Activated CD8-positive, alpha-beta T cell treated with anti-CD3 and anti-CD28 coated beads for 36 hours (primary cell): Measurements from ENCODE around the gene GRIA1. TPM values are rescaled to one million over a fixed set of nuclear protein-coding genes. Genes with fewer than 3 reads are reported as not detected.

Source experiments
- ATAC-seq: fragments of 200-7000 bp; cut with Tn5 transposase; one replicate; pipeline ENCODE4 v1.10.0; 2021; ENCODE audit warnings: mild to moderate bottlenecking, moderate library complexity
- CTCF ChIA-PET: fragments of 350-600 bp; sonication (Branson Sonifier 250); formaldehyde crosslinking; loops from one replicate; lab custom pipeline; 2021; ENCODE audit warnings: antibody characterized with exemption; lab: Charles Lee
- POLR2A ChIA-PET: fragments of 350-600 bp; sonication (Branson Sonifier 250); formaldehyde crosslinking; loops from one replicate; lab custom pipeline; 2021; ENCODE audit warnings: antibody characterized with exemption; lab: Charles Lee
- DNase-seq: peaks from one replicate; pipeline ENCODE4 v3.0.0-alpha.2; 2020
- H3K27ac Mint-ChIP-seq: one replicate; pipeline ENCODE4 v1.8.0; 2021; ENCODE audit warnings: mild to moderate bottlenecking, mixed read lengths
- H3K27me3 Mint-ChIP-seq: one replicate; pipeline ENCODE4 v1.8.0; 2021; ENCODE audit warnings: mixed read lengths
- H3K36me3 Mint-ChIP-seq: one replicate; pipeline ENCODE4 v1.8.0; 2021; ENCODE audit warnings: low read depth, mixed read lengths
- H3K4me1 Mint-ChIP-seq: one replicate; pipeline ENCODE4 v1.8.0; 2021; ENCODE audit warnings: low read depth, mixed read lengths
- H3K4me3 Mint-ChIP-seq: one replicate; pipeline ENCODE4 v1.8.0; 2021; ENCODE audit warnings: mild to moderate bottlenecking, moderate library complexity, mixed read lengths
- H3K9me3 Mint-ChIP-seq: one replicate; pipeline ENCODE4 v1.8.0; 2021; ENCODE audit warnings: mixed read lengths
- intact Hi-C: fragments of 100-400 bp; cut with micrococcal nuclease; formaldehyde crosslinking; loops from one replicate; pipeline ENCODE4 v1.10.0; 2022
- total RNA-seq, 2 experiments: library from RNA; stranded (reverse); gene quantifications; one replicate each; pipeline ENCODE4 v1.2.3, GENCODE V29; 2021
- TF ChIP-seq, protein P1 (sequence below): fragments of 200-600 bp; IDR thresholded peaks from one replicate; pipeline ENCODE4 v1.8.0; 2022; ENCODE audit warnings: antibody characterized with exemption, mild to moderate bottlenecking

GRIA1 gene
- total RNA-seq, 2 experiments from 2014 or later = not detected

DNA sequence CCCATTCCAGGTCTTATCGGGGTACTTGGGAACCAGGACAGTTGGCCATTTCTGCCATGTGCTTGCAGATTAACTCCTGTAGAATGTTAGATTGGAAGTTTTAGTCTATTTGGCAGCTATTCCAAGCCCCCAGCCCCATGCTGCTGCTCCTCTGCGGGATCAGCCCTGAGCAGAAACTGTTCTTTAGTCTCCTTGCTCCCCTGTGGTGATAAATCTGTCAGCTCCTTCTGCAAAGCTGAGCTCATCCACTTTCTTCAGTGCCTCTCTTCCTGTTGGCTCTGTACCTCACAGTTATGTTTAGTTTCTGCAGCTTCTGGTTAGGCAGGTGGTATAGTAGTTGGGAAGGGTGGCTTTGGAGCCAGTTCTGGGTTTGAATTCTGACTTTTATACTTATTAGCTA is 170.4 kb downstream of the GRIA1 start:
- DNase-seq (no peak), ATAC-seq (no peak)
- H3K27ac Mint-ChIP-seq = no peak overlapping the region
- H3K4me3 Mint-ChIP-seq = no peak overlapping the region
- H3K9me3 Mint-ChIP-seq = no peaks in the 10 kb centered on the region
- intact Hi-C loops = no loop called here
- H3K27me3 Mint-ChIP-seq = peaks cover 2% of the 10 kb centered on the region
- ChIA-PET POLR2A (no interaction called here), CTCF (no interaction called here)
- H3K4me1 Mint-ChIP-seq = no peaks in the 10 kb centered on the region
- TF ChIP-seq, protein P1, sequence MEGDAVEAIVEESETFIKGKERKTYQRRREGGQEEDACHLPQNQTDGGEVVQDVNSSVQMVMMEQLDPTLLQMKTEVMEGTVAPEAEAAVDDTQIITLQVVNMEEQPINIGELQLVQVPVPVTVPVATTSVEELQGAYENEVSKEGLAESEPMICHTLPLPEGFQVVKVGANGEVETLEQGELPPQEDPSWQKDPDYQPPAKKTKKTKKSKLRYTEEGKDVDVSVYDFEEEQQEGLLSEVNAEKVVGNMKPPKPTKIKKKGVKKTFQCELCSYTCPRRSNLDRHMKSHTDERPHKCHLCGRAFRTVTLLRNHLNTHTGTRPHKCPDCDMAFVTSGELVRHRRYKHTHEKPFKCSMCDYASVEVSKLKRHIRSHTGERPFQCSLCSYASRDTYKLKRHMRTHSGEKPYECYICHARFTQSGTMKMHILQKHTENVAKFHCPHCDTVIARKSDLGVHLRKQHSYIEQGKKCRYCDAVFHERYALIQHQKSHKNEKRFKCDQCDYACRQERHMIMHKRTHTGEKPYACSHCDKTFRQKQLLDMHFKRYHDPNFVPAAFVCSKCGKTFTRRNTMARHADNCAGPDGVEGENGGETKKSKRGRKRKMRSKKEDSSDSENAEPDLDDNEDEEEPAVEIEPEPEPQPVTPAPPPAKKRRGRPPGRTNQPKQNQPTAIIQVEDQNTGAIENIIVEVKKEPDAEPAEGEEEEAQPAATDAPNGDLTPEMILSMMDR = no peak
- H3K36me3 Mint-ChIP-seq = no peaks in the 10 kb centered on the region

DNA sequence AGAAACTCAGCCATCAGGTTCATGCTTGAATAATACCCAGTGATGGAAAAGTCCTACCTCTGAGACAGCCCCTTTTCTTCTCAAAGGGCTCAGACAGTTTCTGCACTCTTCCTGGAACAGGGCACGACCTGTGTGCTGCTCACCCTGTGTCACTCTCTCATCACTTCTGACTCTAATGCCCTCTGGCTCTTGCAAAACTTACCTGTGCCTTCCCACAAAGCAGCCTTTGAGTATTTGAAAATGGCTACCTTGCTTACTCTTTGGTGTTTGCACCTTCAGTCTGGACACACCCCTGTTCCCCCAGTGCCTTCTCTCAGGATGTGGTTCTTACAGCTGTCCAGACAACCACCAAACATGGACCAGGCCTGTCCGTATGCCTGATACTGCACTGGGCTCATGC is 171.4 kb downstream of the GRIA1 start:
- Mint-ChIP-seq H3K27ac (no peak overlapping the region), H3K4me3 (no peak overlapping the region), H3K4me1 (no peaks in the 10 kb centered on the region), H3K9me3 (no peaks in the 10 kb centered on the region), H3K27me3 (no peaks in the 10 kb centered on the region), H3K36me3 (no peaks in the 10 kb centered on the region)
- ChIA-PET CTCF (no interaction called here), POLR2A (no interaction called here)
- intact Hi-C loops = no loop called here
- TF ChIP-seq, protein P1 = no peak
- ATAC-seq (no peak), DNase-seq (no peak)

DNA sequence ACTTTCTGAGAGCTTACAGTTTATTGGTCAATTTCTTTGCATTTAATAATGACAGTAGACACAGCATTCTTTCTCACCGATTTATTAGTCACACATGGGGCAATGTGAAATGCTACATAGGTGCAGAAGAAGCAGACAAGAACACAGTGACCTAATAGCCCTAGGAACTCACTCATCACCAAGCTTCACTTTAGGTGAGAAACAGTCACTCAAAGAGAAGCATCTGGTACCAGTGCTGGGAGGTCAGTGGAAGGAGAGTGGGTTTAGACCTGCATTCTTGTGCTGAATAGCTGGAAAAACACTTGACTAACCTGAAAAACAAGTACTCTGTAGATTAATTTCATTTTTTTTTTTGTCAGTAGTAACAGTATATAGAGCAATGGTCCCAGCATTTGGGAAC is 179.6 kb downstream of the GRIA1 start:
- intact Hi-C loops = no loop called here
- ChIA-PET CTCF (no interaction called here), POLR2A (interaction anchor here (0.7 kb wide), 1 partner anchor 941 kb away, joined by 5 read pairs; no protein-coding TSS in a partner anchor)
- DNase-seq (no peak), ATAC-seq (no peak)
- TF ChIP-seq, protein P1 = no peak
- Mint-ChIP-seq H3K9me3 (peaks cover 6% of the 10 kb centered on the region), H3K4me3 (no peak overlapping the region), H3K4me1 (no peaks in the 10 kb centered on the region), H3K27me3 (no peaks in the 10 kb centered on the region), H3K36me3 (no peaks in the 10 kb centered on the region), H3K27ac (no peak overlapping the region)

GRCh38 chr5:153671653-153672346 is 181.3 kb downstream of the GRIA1 start:
- ChIA-PET POLR2A (no interaction called here), CTCF (no interaction called here)
- TF ChIP-seq, protein P1 = no peak
- H3K9me3 Mint-ChIP-seq = peaks cover 6% of the 10 kb centered on the region
- H3K27ac Mint-ChIP-seq = no peak overlapping the region
- no peak for ATAC-seq
- H3K4me3 Mint-ChIP-seq = no peak overlapping the region
- no peaks in the 10 kb centered on the region for H3K36me3 Mint-ChIP-seq
- H3K4me1 Mint-ChIP-seq = no peaks in the 10 kb centered on the region
- no peaks in the 10 kb centered on the region for H3K27me3 Mint-ChIP-seq
- intact Hi-C loops = no loop called here
- DNase-seq = no peak

GRCh38 chr5:153672347-153673090 is 182.0 kb downstream of the GRIA1 start:
- Mint-ChIP-seq H3K27ac (no peak overlapping the region), H3K27me3 (no peaks in the 10 kb centered on the region), H3K4me1 (no peaks in the 10 kb centered on the region), H3K36me3 (no peaks in the 10 kb centered on the region), H3K4me3 (no peak overlapping the region), H3K9me3 (peaks cover 6% of the 10 kb centered on the region)
- ATAC-seq (no peak), DNase-seq (no peak)
- CTCF ChIA-PET = no interaction called here
- POLR2A ChIA-PET = no interaction called here
- TF ChIP-seq, protein P1 = no peak
- intact Hi-C loops = no loop called here
